Cardiac muscle cell (in vitro differentiated cells and primary cell): ENCODE data around the gene DIP2A. TPM values are rescaled to one million over a fixed set of nuclear protein-coding genes. Genes with fewer than 3 reads are reported as not detected.

Experiments
- DNase-seq, 2 donors: peaks; one replicate each; pipeline versions ENCODE4 v3.0.0 to v3.0.0-alpha.2; 2010 to 2017; ENCODE audit warnings: low read depth in 1 of 2, low spot score in 1 of 2
- H3K27ac ChIP-seq: fragments of 200-600 bp; sonication (generic); 2 replicates; pipeline ENCODE4 v1.5.1; 2016
- H3K27me3 ChIP-seq: fragments of 200-600 bp; sonication (generic); 2 replicates; pipeline ENCODE4 v1.6.0; 2016; ENCODE audit warnings: control low read depth
- H3K36me3 ChIP-seq: fragments of 200-600 bp; sonication (generic); 2 replicates; pipeline ENCODE4 v1.5.1; 2016; ENCODE audit warnings: control low read depth
- H3K4me1 ChIP-seq: fragments of 200-600 bp; sonication (generic); 2 replicates; pipeline ENCODE4 v1.8.1; 2017; ENCODE audit warnings: low read depth, mild to moderate bottlenecking, mixed run types
- H3K4me3 ChIP-seq: fragments of 200-600 bp; sonication (generic); 2 replicates; pipeline ENCODE4 v1.5.1; 2016; ENCODE audit warnings: mild to moderate bottlenecking
- H3K9me3 ChIP-seq: fragments of 200-600 bp; sonication (generic); 2 replicates; pipeline ENCODE4 v1.5.1; 2017; ENCODE audit warnings: low read depth, mild to moderate bottlenecking, control low read depth
- polyA plus RNA-seq: library from polyadenylated mRNA; unstranded; fragments of >200 nt; fragmentation: Nextera tagmentation; extraction: Ambion mirVana; gene quantifications from 2 replicates; pipeline ENCODE4 v1.2.1, GENCODE V29; 2016
- total RNA-seq: library from RNA; depleted of rRNA; stranded (reverse); fragments of >200 nt; gene quantifications from 2 replicates; pipeline ENCODE4 v1.2.3, GENCODE V29; 2016
- TF ChIP-seq, protein P1 (sequence below): IDR thresholded peaks from 2 replicates; pipeline ENCODE4 v1.5.1; 2012; ENCODE audit warnings: low read depth, mild to moderate bottlenecking, low read length

Gene DIP2A
- total and polyA plus RNA-seq, 2 experiments from 2014 or later: 21.7 to 42.2 TPM

DNA sequence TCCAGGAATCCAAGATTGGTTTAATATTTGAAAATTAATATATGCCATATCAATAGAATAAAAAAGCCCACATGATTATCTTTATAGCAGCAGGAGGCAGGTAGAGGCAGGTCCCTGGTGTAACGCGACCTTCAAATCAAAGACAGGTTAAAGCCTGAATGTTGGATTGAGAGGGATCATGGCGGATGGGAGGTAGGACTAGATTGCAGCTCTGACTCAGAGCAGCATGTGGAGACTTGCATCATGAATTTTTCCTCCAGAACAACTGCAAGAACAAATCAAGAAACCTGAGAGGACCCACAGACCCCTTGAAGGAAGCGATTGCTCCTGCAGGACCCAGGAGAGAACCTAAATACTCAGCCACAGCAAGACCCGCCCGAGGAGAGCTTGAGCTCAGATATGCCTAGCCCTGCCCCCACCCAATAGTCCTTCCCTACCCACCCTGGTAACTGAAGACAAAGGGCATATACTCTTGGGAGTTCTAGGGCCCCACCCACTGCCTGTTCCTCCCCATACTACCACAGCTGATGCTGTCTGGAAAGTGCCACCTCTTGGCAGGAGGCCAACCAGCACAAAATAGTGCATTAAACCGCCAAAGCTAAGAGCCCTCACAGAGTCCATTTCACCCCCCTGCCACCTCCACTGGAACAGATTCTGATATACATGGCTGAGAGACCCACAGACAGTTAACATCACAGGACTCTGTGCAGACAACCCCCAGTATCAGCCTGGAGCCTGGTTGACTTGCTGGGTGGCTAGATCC is 126.7 kb downstream of the DIP2A start:
- H3K27me3 ChIP-seq: no peaks in the 10 kb centered on the region
- H3K36me3 ChIP-seq: no peaks in the 10 kb centered on the region
- TF ChIP-seq, protein P1, sequence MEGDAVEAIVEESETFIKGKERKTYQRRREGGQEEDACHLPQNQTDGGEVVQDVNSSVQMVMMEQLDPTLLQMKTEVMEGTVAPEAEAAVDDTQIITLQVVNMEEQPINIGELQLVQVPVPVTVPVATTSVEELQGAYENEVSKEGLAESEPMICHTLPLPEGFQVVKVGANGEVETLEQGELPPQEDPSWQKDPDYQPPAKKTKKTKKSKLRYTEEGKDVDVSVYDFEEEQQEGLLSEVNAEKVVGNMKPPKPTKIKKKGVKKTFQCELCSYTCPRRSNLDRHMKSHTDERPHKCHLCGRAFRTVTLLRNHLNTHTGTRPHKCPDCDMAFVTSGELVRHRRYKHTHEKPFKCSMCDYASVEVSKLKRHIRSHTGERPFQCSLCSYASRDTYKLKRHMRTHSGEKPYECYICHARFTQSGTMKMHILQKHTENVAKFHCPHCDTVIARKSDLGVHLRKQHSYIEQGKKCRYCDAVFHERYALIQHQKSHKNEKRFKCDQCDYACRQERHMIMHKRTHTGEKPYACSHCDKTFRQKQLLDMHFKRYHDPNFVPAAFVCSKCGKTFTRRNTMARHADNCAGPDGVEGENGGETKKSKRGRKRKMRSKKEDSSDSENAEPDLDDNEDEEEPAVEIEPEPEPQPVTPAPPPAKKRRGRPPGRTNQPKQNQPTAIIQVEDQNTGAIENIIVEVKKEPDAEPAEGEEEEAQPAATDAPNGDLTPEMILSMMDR: no peak
- H3K9me3 ChIP-seq: no peaks in the 10 kb centered on the region
- no peak for DNase-seq
- no peak overlapping the region for H3K27ac ChIP-seq
- no peaks in the 10 kb centered on the region for H3K4me1 ChIP-seq
- no peak overlapping the region for H3K4me3 ChIP-seq

DNA sequence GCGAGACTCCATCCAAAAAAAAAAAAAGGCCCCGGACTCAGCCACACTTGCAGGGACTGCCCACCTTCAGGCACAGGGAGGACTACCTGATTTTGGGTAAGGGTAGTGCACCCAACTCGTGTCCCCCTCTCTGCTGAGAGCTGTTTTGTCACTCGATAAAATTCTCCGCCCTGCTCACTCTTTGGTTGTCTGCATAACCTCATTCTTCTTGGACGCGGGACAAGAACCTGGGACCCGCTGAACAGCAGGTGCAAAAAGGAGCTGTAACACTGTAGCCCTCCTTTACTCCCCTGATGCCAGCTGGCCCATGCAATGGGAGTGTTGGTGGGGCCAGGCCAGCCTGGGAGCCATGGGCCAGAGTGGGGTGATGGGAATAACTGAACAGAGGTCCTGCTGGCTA is 135.6 kb downstream of the DIP2A start:
- DNase-seq: no peak
- Histone ChIP-seq H3K27me3 (no peaks in the 10 kb centered on the region), H3K36me3 (no peaks in the 10 kb centered on the region), H3K4me3 (no peak overlapping the region), H3K9me3 (no peaks in the 10 kb centered on the region), H3K4me1 (peaks cover 4% of the 10 kb centered on the region), H3K27ac (no peak overlapping the region)
- TF ChIP-seq, protein P1: no peak

DNA sequence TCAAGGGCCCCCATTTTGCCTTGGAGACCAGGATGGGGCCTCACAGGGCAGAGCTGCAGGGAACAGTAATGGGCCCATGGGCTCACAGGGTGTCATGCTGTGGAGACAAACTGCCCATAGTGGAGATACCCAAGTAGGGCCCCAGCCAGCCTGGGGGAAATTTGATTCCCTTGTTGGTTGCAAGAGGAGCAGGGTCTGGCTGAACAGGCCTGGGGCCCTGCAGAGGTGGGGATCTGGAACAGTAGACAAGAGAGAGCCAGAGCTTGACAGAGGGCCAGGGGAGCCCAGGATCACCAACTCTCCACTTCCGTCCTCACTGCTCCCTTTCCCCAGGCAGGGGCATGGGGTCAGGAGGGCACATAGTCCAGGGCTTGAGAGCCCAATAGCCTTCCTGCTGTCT is 137.5 kb downstream of the DIP2A start:
- no peak overlapping the region for H3K4me3 ChIP-seq
- no peak overlapping the region for H3K27ac ChIP-seq
- TF ChIP-seq, protein P1: no peak
- H3K4me1 ChIP-seq: peaks cover 6% of the 10 kb centered on the region
- no peaks in the 10 kb centered on the region for H3K9me3 ChIP-seq
- no peaks in the 10 kb centered on the region for H3K36me3 ChIP-seq
- H3K27me3 ChIP-seq: no peaks in the 10 kb centered on the region
- DNase-seq: no peak

DNA sequence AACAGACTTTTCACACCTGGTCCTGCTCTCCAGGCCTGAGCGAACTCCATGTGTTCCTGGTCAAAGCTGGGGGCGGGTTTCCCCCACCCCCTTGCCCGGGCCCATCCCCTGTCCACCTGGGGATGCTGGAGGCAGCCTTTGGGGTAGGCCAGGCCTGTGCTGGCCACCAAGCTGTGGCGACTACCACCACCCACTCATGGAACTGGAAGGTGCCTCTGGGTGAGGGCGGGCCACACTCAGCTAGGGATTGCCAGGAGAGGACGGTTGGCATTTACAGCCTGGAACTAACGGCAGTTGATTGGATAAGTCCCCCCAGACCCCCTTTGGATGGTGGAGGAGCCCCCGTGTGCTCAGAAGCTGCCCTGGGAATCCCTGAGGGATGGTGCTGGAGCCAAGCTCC is 138.3 kb downstream of the DIP2A start:
- TF ChIP-seq, protein P1: no peak
- H3K36me3 ChIP-seq: no peaks in the 10 kb centered on the region
- H3K27me3 ChIP-seq: no peaks in the 10 kb centered on the region
- H3K4me1 ChIP-seq: peaks cover 6% of the 10 kb centered on the region
- no peak for DNase-seq
- H3K9me3 ChIP-seq: no peaks in the 10 kb centered on the region
- no peak overlapping the region for H3K27ac ChIP-seq
- H3K4me3 ChIP-seq: no peak overlapping the region

DNA sequence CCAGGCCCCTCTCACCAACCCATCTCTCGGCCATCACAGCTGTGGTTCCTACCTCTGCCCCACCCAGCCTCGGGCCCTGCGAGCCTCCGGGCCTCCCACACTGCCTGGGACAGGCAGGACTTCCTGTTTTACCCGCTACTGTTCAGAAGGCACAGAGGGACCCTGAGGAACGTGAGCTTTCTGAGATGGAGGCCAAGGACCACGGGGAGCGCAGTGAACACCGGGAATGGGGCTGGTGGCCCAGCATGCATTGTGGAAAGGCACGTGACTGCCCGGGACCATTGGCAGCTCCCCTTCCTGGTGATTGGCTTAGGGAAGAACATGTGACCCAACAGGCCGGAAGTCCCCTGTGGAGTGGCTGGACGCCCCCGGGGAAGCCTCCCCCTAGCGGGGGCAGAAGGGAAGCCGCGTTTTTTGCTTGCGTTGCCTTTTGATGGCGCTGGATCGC is 139.2 kb downstream of the DIP2A start:
- no peaks in the 10 kb centered on the region for H3K9me3 ChIP-seq
- no peak overlapping the region for H3K4me3 ChIP-seq
- TF ChIP-seq, protein P1: no peak
- no peak for DNase-seq
- no peaks in the 10 kb centered on the region for H3K27me3 ChIP-seq
- H3K4me1 ChIP-seq: peaks cover 6% of the 10 kb centered on the region
- no peaks in the 10 kb centered on the region for H3K36me3 ChIP-seq
- H3K27ac ChIP-seq: no peak overlapping the region
